HEK293 (cell line): ENCODE data around the gene VANGL2.

Experiments used
- YY1 ChIP-seq: fragments of 450-650 bp; formaldehyde crosslinking; IDR thresholded peaks from 2 replicates; pipeline ENCODE4 v1.5.1; 2018; ENCODE audit warnings: missing biosample characterization, missing genetic modification characterization
- ZNF530 ChIP-seq: fragments of 450-650 bp; formaldehyde crosslinking; IDR thresholded peaks from 2 replicates; pipeline ENCODE4 v1.5.1; 2016; ENCODE audit warnings: low read depth, missing biosample characterization, missing genetic modification characterization
- ZNF785 ChIP-seq: fragments of 450-650 bp; formaldehyde crosslinking; IDR thresholded peaks from 2 replicates; pipeline ENCODE4 v1.5.1; 2016; ENCODE audit warnings: missing biosample characterization, missing genetic modification characterization
- TF ChIP-seq, protein P1 (sequence below): fragments of 450-650 bp; formaldehyde crosslinking; IDR thresholded peaks from 2 replicates; pipeline ENCODE4 v1.5.1; 2016; ENCODE audit warnings: missing biosample characterization, missing genetic modification characterization

DNA sequence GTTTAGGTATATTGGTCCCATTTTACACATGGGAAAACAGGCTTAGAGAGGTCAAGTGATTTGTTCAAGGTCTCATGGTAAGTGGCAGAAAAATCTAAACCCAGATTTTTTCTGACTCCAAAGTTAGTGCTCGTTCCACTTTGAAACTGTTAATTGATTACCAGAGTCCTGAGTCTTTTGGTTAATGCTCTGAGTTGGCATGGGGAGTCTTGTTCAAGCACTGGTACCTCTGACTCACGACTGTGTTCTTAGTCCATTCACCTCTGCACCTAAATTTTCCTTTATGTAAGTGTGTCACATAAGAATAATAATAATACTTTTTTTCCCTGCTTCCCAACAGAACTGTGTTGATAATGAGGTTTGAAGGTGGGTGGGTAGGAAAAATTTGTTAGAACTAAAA lies 59.3 kb downstream of the VANGL2 start:
- TF ChIP-seq, protein P1, sequence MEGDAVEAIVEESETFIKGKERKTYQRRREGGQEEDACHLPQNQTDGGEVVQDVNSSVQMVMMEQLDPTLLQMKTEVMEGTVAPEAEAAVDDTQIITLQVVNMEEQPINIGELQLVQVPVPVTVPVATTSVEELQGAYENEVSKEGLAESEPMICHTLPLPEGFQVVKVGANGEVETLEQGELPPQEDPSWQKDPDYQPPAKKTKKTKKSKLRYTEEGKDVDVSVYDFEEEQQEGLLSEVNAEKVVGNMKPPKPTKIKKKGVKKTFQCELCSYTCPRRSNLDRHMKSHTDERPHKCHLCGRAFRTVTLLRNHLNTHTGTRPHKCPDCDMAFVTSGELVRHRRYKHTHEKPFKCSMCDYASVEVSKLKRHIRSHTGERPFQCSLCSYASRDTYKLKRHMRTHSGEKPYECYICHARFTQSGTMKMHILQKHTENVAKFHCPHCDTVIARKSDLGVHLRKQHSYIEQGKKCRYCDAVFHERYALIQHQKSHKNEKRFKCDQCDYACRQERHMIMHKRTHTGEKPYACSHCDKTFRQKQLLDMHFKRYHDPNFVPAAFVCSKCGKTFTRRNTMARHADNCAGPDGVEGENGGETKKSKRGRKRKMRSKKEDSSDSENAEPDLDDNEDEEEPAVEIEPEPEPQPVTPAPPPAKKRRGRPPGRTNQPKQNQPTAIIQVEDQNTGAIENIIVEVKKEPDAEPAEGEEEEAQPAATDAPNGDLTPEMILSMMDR (tag by site-specific recombination), result no peak
- TF ChIP-seq ZNF530 (tag by site-specific recombination) (no peak), ZNF785 (no peak), YY1 (no peak)
